HepG2 (cell line): ENCODE results near the gene C2CD3. TPM values are rescaled to one million over a fixed set of nuclear protein-coding genes. Genes with fewer than 3 reads are reported as not detected.

ENCODE experiments used
- ATAC-seq: fragments of 200-7000 bp; cut with Tn5 transposase; 3 replicates; pipeline ENCODE4 v1.9.1; 2020; ENCODE audit warnings: mild to moderate bottlenecking, moderate library complexity
- BruUV-seq: library from RNA; stranded (reverse); fragments of 400-500 nt; replicated peaks from 2 replicates; lab custom pipeline; 2021; lab: Mats Ljungman, UMichigan
- CTCF ChIA-PET: fragments of 300-600 bp; formaldehyde crosslinking; extraction: SDS; loops from one replicate; lab custom pipeline; 2021; ENCODE audit warnings: low total read pairs, inconsistent platforms, low intra/inter-chr PET ratio; lab: Yijun Ruan, JAX
- POLR2A ChIA-PET: fragments of 350-600 bp; sonication (Branson Sonifier 250); formaldehyde crosslinking; loops from one replicate; lab custom pipeline; 2020; ENCODE audit warnings: antibody characterized with exemption, inconsistent platforms; lab: Yijun Ruan, JAX
- DNase-seq: peaks from one replicate; pipeline ENCODE4 v3.0.0-alpha.2; 2015; ENCODE audit warnings: low spot score
- FAIRE-seq: peaks from 3 replicates; lab custom pipeline; 2011; peaks lifted over from hg19 to GRCh38; lab: Jason Lieb, UNC
- H2AFZ ChIP-seq: one replicate; pipeline ENCODE4 v1.6.1; 2011; ENCODE audit warnings: low read length, inconsistent platforms
- H3K27ac ChIP-seq: fragments of 300-600 bp; 3 replicates; pipeline ENCODE4 v1.8.0; 2011; ENCODE audit warnings: mixed run types, mild to moderate bottlenecking, mixed read lengths, low read length, inconsistent platforms; ENCODE audit not compliant: insufficient read depth; ENCODE audit errors: extremely low read length
- H3K27me3 ChIP-seq, 2 experiments: fragments of 200-600 bp in 1 of 2; 2 replicates in 1 of 2; 3 replicates in 1 of 2; pipeline versions ENCODE4 v1.6.0 to v1.8.0; 2011; ENCODE audit warnings: low read length in 2 of 2, mild to moderate bottlenecking in 2 of 2, moderate library complexity in 2 of 2, inconsistent platforms in 1 of 2; ENCODE audit not compliant: insufficient read depth in 2 of 2, control insufficient read depth in 1 of 2
- H3K36me3 ChIP-seq, 2 experiments: fragments of 200-600 bp in 1 of 2; replicated peaks in 1 of 2; 2 replicates in 1 of 2; 3 replicates in 1 of 2; pipeline versions ENCODE4 v1.5.1 to v1.8.0; 2011; ENCODE audit warnings: low read length in 2 of 2, inconsistent platforms in 1 of 2; ENCODE audit not compliant: insufficient read depth in 2 of 2, control insufficient read depth in 1 of 2
- H3K4me1 ChIP-seq: 2 replicates; pipeline ENCODE4 v1.5.1; 2012; ENCODE audit warnings: low read length, inconsistent platforms; ENCODE audit not compliant: insufficient read depth
- H3K4me2 ChIP-seq: 2 replicates; pipeline ENCODE4 v1.6.0; 2011; ENCODE audit warnings: low read depth, low read length, inconsistent platforms
- H3K4me3 ChIP-seq, 3 experiments: fragments of 200-600 bp in 1 of 3; sonication (generic), shearing (Covaris generic) in 1 of 3; replicated peaks in 1 of 3; 2 replicates each; pipeline ENCODE4 v1.5.1; 2011 to 2016; ENCODE audit warnings: low read length in 3 of 3, inconsistent platforms in 2 of 3, low read depth in 2 of 3, mild to moderate bottlenecking in 2 of 3, control low read depth in 1 of 3, mixed read lengths in 1 of 3; ENCODE audit not compliant: insufficient read depth in 1 of 3
- H3K79me2 ChIP-seq: one replicate; pipeline ENCODE4 v1.6.1; 2011; ENCODE audit warnings: low read length, inconsistent platforms; ENCODE audit not compliant: insufficient read depth
- H3K9ac ChIP-seq: 2 replicates; pipeline ENCODE4 v1.6.0; 2011; ENCODE audit warnings: mild to moderate bottlenecking, low read depth, low read length, inconsistent platforms; ENCODE audit not compliant: insufficient read depth
- H3K9me3 ChIP-seq: 2 replicates; pipeline ENCODE4 v1.5.1; 2012; ENCODE audit warnings: mild to moderate bottlenecking, low read length
- H4K20me1 ChIP-seq: 2 replicates; pipeline ENCODE4 v1.6.0; 2011; ENCODE audit warnings: inconsistent platforms, mild to moderate bottlenecking, low read length, moderate library complexity; ENCODE audit not compliant: insufficient read depth
- NCOR1 ChIP-seq: fragments of 200-600 bp; sonication (generic); IDR thresholded peaks from 2 replicates; pipeline ENCODE4 v1.7.0; 2017; ENCODE audit warnings: antibody characterized with exemption, low read length, borderline replicate concordance
- NFE2L2 ChIP-seq: fragments of 150-350 bp; IDR thresholded peaks from 2 replicates; pipeline ENCODE4 v1.6.1; 2014; ENCODE audit warnings: low read length
- TRIM22 ChIP-seq: fragments of 450-650 bp; IDR thresholded peaks from 2 replicates; pipeline ENCODE4 v1.6.1; 2017
- ZNF20 ChIP-seq: sonication (generic); formaldehyde crosslinking; IDR thresholded peaks from 2 replicates; pipeline ENCODE4 v1.4.0; 2020; ENCODE audit warnings: mild to moderate bottlenecking, moderate library complexity, missing genetic modification reagents
- ZNF383 ChIP-seq: sonication (generic); formaldehyde crosslinking; IDR thresholded peaks from 2 replicates; pipeline ENCODE4 v1.4.0; 2020; ENCODE audit warnings: missing genetic modification reagents, mild to moderate bottlenecking, borderline replicate concordance
- ZNF446 ChIP-seq: sonication (generic); formaldehyde crosslinking; IDR thresholded peaks from 2 replicates; pipeline ENCODE4 v1.5.0; 2020; ENCODE audit warnings: mild to moderate bottlenecking, missing genetic modification reagents
- ZNF549 ChIP-seq: sonication (generic); formaldehyde crosslinking; IDR thresholded peaks from 2 replicates; pipeline ENCODE4 v1.5.0; 2020; ENCODE audit warnings: missing genetic modification reagents
- ZNF552 ChIP-seq: sonication (generic); formaldehyde crosslinking; IDR thresholded peaks from 2 replicates; pipeline ENCODE4 v1.9.0; 2022; ENCODE audit warnings: missing genetic modification reagents, mild to moderate bottlenecking, borderline replicate concordance
- ZNF615 ChIP-seq: sonication (generic); formaldehyde crosslinking; IDR thresholded peaks from 2 replicates; pipeline ENCODE4 v1.5.0; 2020; ENCODE audit warnings: mild to moderate bottlenecking, missing genetic modification reagents, borderline replicate concordance
- ZNF777 ChIP-seq: sonication (generic); formaldehyde crosslinking; IDR thresholded peaks from 2 replicates; pipeline ENCODE4 v1.4.0; 2020; ENCODE audit warnings: missing genetic modification reagents
- WGBS: methylation state at CpG from one replicate; pipeline ENCODE4 v1.1.6; 2017; ENCODE audit warnings: low lambda C conversion rate; 5-methylcytosine and 5-hydroxymethylcytosine counted together
- in situ Hi-C: cut with HindIII; loops from 2 replicates; pipeline ENCODE4 v1.10.0; 2017; ENCODE audit warnings: low pct_unique_long_range_greater_than_20kb; ENCODE audit not compliant: extremely low pct_ligation_motif_present
- intact Hi-C: fragments of 100-400 bp; cut with micrococcal nuclease; formaldehyde crosslinking; loops from one replicate; pipeline ENCODE4 v1.10.0; 2022; ENCODE audit not compliant: unreplicated experiment
- polyA plus RNA-seq, 8 experiments: library from polyadenylated mRNA; depleted of rRNA in 3 of 8; stranded (reverse) in 7 of 8; unstranded in 1 of 8; fragments of >200 nt; fragmentation: Illumina TruSeq in 4 of 8; extraction: Trizol in 4 of 8; gene quantifications; 2 replicates each; pipeline versions ENCODE4 v1.2.1 to v1.2.3, GENCODE V29; 2011 to 2016; ENCODE audit warnings: low read depth in 4 of 8, missing spikeins in 1 of 8, mixed read lengths in 1 of 8; ENCODE audit not compliant: insufficient read depth in 1 of 8
- total RNA-seq, 5 experiments: library from RNA; depleted of rRNA; stranded (reverse); fragments of >200 nt; fragmentation: Illumina TruSeq; extraction: Trizol; gene quantifications; 2 replicates each; pipeline ENCODE4 v1.2.3, GENCODE V29; 2016; ENCODE audit warnings: low read depth in 1 of 5
- TF ChIP-seq, protein P1 (sequence below): sonication (generic); formaldehyde crosslinking; IDR thresholded peaks from 2 replicates; pipeline ENCODE4 v1.8.0; 2022; ENCODE audit warnings: missing genetic modification reagents, mild to moderate bottlenecking, moderate library complexity, borderline replicate concordance

The C2CD3 gene
- total and polyA plus RNA-seq, 2 of the 13 experiments (the other 11 are each of a cell fraction or from before 2014, with no cell fraction given) = 5.5 to 6.4 TPM

DNA sequence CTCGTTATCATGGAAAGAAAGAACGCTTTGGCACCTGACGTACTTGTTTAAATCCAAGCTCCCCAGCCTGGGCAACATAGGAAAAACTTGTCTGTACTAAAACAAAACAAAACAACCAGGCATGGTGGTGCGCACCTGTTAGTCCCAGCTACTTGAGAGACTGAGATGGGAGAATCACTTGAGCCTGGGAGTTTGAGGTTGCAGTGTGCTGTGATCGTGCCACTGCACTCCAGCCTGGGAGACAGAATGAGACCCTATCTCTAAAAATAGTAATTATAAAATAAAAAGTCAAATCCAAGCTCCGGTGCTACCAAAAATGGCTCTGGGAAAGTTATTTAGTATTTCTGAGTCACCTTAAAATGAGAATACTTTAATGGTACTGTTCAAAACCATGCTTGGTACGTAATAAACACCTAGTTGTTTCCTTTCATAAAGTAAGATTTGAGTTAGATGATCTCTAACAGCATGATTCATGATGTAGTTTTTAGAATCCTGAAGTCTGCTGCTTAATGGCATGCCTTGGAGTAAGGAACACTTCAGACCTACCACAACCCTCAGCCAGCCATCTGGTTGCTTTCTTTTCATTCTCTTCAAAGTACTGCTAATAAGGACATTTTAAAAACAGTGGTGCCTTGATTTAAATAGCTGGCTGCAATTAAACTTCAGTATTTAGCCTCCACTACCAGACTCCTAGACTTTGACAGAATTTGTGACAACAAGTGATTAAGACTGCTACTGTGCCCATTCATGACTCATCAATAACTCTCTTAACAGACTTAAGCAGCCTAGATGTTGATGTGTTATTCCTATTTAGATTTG lies 8.6 kb upstream of the C2CD3 start:
- POLR2A ChIA-PET = no interaction called here
- H3K36me3 ChIP-seq = peaks cover 0 to 9% of the 10 kb centered on the region in 2 experiments; a peak in 2 of 5 replicates
- H2AFZ ChIP-seq = no peak overlapping the region
- no peak overlapping the region for H3K4me2 ChIP-seq
- CTCF ChIA-PET = no interaction called here
- H3K9me3 ChIP-seq = no peaks in the 10 kb centered on the region
- H3K4me3 ChIP-seq = no peak overlapping the region
- peaks cover 27% of the 10 kb centered on the region for H3K4me1 ChIP-seq
- BruUV-seq = no TSS peak
- intact Hi-C loops = no loop called here
- in situ Hi-C loops = no loop called here
- over 99% methylated on average over 7 of the region's 7 CpGs for WGBS
- H4K20me1 ChIP-seq = no peaks in the 10 kb centered on the region
- peaks cover 69% of the 10 kb centered on the region for H3K79me2 ChIP-seq
- ATAC-seq = no peak
- no peak overlapping the region for H3K27ac ChIP-seq
- no peak for DNase-seq
- TF ChIP-seq NFE2L2 = peak; percentile 64
- no peak for TF ChIP-seq TRIM22
- no peaks in the 10 kb centered on the region for H3K27me3 ChIP-seq
- FAIRE-seq = no peak
- H3K9ac ChIP-seq = no peak overlapping the region

- Histone ChIP-seq H3K27ac (no peak overlapping the region), H2AFZ (no peak overlapping the region), H3K9ac (no peak overlapping the region), H3K4me1 (peaks cover 48% of the 10 kb centered on the region), H3K4me3 (no peak overlapping the region), H3K4me2 (no peak overlapping the region), H3K9me3 (no peaks in the 10 kb centered on the region), H3K27me3 (no peaks in the 10 kb centered on the region; a peak in 1 of 5 replicates), H4K20me1 (no peaks in the 10 kb centered on the region), H3K36me3 (peaks cover 0 to 3% of the 10 kb centered on the region in 2 experiments; a peak in 2 of 5 replicates), H3K79me2 (peaks cover 73% of the 10 kb centered on the region)
- ATAC-seq = no peak
- no peak for DNase-seq
- intact Hi-C loops = no loop called here
- POLR2A ChIA-PET = no interaction called here
- in situ Hi-C loops = no loop called here
- no peak for FAIRE-seq
- no TSS peak for BruUV-seq
- CTCF ChIA-PET = no interaction called here
- 89% methylated on average over 1 of the region's 1 CpG for WGBS
- TF ChIP-seq ZNF446 (CRISPR knock-in tag) = no peak
- TF ChIP-seq, protein P1, sequence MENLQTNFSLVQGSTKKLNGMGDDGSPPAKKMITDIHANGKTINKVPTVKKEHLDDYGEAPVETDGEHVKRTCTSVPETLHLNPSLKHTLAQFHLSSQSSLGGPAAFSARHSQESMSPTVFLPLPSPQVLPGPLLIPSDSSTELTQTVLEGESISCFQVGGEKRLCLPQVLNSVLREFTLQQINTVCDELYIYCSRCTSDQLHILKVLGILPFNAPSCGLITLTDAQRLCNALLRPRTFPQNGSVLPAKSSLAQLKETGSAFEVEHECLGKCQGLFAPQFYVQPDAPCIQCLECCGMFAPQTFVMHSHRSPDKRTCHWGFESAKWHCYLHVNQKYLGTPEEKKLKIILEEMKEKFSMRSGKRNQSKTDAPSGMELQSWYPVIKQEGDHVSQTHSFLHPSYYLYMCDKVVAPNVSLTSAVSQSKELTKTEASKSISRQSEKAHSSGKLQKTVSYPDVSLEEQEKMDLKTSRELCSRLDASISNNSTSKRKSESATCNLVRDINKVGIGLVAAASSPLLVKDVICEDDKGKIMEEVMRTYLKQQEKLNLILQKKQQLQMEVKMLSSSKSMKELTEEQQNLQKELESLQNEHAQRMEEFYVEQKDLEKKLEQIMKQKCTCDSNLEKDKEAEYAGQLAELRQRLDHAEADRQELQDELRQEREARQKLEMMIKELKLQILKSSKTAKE (CRISPR knock-in tag) = no peak
- TF ChIP-seq ZNF615 = no peak
- no peak for TF ChIP-seq ZNF549
- TF ChIP-seq ZNF20 (CRISPR knock-in tag) = no peak
- TF ChIP-seq ZNF552 = no peak
- TF ChIP-seq ZNF777 (CRISPR knock-in tag) = no peak
- no peak for TF ChIP-seq ZNF383 (CRISPR knock-in tag)
- no peak for TF ChIP-seq NCOR1
These were observed 5.1 kb upstream of the C2CD3 start for GRCh38 chr11:74175920-74176319.
